PFSK-1 (cell line): ENCODE data around the gene VOPP1.

Source experiments
- POLR2AphosphoS5 ChIP-seq: IDR thresholded peaks from 2 replicates; pipeline ENCODE4 v1.6.1; 2012; ENCODE audit warnings: low read depth, mild to moderate bottlenecking, control low read depth, low read length, moderate library complexity
- SIN3A ChIP-seq: IDR thresholded peaks from 2 replicates; pipeline ENCODE4 v1.6.1; 2012; ENCODE audit warnings: mild to moderate bottlenecking, low read length, moderate library complexity, borderline replicate concordance; ENCODE audit not compliant: insufficient read depth

DNA sequence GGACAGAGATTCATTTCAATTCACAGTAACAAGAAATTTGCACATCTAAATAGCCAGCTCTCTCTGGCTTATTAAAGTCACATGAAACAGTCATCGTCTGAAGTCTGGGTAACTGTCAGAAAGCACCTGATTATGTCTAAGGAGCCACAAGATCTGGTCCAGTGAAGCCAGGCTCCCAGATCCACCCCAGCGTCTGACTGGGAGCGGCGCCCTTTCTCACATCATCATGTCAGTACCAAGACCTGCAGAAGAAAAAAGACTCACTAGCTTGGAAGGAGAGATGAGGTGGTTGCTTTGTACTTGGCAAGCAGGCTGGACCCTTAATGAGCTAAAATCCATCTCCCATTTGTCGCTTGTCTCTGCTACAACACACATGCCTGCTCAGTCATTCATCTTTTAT, 58.4 kb downstream of the VOPP1 start:
- TF ChIP-seq POLR2AphosphoS5 (no peak), SIN3A (no peak)
